GM12872 (cell line): ENCODE results near the gene GALM.

Experiments
- TF ChIP-seq, protein P1 (sequence below): IDR thresholded peaks from 3 replicates; pipeline ENCODE4 v1.5.1; 2011; ENCODE audit warnings: low read depth, mild to moderate bottlenecking, low read length, moderate library complexity; ENCODE audit not compliant: insufficient read depth

GALM gene

DNA sequence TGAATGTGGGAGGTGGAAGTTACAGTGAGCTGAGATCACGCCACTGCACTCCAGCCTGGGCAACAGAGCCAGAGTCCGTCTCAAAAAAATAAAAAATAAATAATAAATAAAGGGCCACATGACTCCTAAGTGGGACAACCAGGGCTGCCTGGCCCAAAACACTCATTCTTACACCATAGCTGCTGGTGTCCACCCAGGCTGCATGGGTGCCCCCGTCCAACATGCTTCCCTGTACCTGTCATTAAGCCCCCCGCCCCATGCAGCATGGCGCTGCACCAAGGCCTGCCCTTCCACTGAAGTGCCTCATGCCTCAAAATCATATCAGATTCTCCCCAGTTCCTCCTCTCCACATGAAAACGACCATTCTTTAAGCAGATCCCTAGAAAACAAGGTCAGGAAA is 10.8 kb downstream of the GALM start:
- TF ChIP-seq, protein P1, sequence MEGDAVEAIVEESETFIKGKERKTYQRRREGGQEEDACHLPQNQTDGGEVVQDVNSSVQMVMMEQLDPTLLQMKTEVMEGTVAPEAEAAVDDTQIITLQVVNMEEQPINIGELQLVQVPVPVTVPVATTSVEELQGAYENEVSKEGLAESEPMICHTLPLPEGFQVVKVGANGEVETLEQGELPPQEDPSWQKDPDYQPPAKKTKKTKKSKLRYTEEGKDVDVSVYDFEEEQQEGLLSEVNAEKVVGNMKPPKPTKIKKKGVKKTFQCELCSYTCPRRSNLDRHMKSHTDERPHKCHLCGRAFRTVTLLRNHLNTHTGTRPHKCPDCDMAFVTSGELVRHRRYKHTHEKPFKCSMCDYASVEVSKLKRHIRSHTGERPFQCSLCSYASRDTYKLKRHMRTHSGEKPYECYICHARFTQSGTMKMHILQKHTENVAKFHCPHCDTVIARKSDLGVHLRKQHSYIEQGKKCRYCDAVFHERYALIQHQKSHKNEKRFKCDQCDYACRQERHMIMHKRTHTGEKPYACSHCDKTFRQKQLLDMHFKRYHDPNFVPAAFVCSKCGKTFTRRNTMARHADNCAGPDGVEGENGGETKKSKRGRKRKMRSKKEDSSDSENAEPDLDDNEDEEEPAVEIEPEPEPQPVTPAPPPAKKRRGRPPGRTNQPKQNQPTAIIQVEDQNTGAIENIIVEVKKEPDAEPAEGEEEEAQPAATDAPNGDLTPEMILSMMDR = no peak

DNA sequence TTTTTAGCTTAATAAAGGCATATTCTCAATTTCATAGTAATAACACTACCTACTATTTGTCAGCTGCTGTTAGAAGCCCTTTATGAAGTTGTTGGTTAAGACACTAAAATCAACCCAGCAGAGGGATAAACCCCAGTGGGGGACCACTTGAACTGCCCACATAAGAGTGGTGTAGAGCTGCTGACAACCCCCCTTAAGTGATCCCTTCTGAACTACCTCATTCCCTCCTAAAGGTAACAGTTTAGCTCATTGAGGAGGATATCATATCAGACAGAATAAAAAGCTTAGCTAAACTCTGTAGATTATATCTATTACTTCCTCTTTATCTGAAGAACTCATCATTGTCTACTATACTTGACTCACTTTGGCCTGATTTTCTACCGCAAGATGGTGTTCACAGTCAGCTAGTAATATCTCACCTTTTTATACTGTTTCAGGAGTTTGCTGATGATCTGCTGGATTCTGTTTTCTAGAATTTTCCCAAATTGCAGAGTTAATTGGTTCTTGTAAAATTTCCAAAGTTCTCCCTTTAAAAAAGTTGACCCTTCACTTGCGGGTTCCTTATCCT is 16.2 kb downstream of the GALM start:
- TF ChIP-seq, protein P1 = no peak

DNA sequence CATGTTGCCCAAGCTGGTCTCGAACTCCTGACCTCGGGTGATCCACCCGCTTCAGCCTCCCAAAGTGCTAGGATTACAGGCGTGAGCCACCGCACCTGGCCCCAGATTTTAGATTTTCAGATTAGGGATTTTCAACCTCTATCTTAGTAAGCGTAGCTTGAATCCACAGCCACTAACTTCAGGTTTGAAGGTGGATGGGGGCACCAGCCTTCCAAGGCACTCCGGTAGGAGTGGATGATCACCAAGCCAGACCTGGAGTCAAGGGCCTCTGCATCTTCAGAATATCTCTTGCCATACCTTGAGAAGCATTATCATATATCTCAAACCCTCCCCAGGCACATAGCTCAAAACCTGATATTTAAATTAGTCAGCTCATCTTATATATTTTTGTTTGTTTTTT is 17.9 kb downstream of the GALM start:
- TF ChIP-seq, protein P1 = no peak

DNA sequence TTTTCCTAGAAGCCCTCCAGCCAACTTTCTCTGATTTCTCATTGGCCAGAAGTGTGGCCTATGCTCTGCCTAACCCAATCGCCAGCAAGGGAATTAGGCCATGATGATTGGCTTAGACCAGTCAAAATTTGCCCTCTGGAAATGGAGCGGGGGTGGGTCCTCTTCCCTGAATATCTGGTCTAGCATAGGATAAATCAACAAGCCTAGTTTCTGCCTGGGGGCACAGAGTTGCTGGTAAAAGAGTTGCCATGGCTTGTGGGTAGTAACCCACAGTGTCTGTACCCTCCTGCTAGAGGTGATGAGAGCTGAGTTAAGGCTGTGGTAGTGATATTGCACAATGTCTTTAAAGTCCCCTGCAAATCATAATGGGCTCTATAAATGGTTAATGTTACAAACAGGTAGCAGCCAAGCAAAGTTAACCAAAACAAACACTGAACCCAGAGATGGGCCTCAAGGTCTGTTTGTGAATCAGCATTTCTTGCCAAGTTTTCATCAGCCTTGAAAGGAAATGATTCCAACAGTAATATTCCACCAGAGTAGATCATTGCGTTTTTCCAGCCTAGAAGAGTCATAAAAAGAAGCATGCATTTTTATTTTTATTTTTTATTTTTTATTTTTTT is 19.3 kb downstream of the GALM start:
- TF ChIP-seq, protein P1 = no peak

DNA sequence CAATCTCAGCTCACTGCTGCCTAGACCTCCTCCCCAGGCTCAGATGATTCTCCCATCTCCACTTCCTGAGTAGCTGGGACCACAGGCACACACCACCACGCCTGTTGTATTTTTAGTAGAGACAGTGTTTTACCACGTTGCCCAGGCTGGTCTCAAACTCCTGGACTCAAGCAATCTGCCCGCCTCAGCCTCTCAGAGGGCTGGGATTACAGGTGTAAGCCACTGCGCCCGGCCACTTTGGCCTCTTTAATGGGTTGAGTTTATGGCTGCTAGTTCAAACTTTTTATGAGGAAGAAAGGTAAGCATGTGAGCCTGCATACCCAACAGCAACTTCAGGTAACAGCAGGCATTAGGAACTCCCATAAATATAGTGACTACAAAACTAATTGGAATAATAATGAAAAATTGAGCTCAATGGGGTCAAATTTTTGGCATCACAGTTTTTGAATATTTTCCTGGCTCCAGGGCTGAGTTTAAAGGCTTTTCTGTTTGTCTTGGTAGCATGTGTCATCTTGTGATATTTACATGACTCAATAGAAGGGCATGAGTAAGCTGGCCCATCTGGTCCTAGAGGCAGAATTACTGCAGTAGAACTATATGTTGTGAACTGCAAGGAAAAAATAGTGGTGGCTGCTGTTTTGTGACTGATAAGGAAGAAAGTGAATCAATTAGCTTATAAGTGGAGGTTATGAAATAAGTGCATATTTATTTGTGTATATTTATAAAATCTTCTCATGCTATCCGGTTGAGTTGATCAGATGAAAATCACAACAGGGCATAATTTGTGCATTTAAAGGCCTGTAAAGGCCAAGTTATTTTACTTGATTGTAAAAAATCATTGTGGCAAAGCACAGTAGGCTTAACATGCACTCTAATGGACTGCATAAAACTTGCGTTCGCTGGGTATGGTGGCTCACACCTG is 24.8 kb downstream of the GALM start:
- TF ChIP-seq, protein P1 = no peak

DNA sequence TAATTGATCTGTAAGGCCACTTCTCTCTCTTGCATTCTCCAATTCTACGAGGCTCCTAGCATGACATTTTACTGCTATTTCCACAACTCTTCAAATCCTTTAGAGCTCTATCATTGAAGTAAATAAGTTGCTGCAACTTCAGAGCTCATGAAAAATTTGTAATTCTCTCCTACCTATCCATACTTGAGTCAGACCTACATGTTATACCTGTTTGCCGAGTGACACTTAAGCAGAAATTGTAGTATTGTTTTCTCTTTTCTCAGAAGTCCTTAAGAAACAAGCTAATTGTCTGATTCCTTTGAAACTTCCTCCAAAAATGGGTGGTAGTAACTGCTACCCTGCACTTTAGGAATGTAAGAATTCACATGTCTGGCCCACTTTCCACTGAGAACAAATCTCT is 26.1 kb downstream of the GALM start:
- TF ChIP-seq, protein P1 = no peak

DNA sequence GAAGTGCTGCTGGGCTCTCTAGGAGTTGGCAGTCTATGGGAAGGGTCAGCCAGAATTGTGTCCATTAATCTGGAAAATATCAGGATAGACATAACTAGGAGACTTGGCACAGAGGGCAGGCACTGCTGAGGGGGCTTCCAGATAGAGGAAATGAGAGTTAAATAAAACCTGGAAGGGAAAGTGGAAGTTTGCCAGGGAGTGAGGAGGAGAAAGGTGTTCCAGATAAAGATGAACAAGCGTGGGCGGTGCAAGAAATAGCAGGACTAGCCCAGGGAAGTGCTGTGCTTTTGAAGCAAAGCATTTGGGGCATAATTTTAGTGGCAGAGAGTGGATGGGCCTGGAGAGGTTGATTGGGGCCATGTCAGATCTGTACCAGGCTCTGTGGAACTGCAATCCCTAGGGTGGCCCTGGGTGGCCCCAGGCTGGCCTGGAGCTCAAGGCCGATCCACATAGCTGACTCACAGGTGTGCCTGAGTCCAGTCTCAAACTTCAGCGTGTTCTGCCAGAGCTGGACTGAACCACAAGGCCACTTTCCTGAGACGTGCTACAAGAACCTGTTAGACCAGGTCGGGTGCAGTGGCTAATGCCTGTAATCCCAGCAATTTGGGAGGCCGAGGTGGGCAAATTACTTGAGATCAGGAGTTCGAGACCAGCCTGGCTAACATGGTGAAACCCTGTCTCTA is 26.9 kb downstream of the GALM start:
- TF ChIP-seq, protein P1 = no peak
